ENCODE measurements around the gene PROSER3. TPM values are rescaled to one million over a fixed set of nuclear protein-coding genes. Genes with fewer than 3 reads are reported as not detected.

Gene PROSER3
- total and polyA plus RNA-seq, 9 of the 15 experiments (the other 6 are each of a cell fraction or from before 2014, with no cell fraction given): 1.0 to 39.5 (median 5.1) TPM

DNA sequence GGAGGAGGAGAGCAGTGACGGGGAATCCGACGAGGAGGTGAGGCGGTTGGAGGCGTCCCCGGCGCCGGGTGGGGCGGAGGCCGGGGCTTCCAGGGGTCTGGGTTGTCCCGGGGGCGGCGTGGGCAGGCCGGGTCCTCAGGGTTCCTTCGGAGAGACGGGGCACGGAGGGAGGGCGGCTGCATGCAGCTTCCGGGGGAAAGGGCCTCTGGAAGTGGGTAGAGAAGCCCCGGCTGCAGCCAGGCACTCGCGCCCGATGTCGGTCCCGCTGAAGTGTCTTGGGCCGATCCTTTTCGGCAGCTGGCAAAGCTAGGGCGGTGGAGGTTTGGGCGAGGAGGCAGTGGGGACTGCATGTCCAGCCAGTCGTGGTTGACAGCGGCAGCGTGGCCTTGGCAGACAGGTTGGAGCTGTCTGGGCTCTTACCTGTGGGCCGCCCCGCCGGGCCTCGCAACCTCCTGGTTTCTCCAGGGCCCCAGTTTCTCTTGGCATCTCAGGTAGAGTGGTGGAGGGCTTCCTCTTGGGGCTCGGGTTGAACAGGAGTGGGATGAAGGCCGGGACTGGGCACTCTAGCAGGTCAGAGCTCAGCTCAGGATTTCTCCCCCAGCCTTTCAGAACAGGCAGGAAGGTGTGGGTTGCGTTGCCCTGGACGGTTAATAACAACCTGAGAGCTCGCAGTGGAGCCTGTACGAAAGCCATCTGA is 39.5 kb upstream of the PROSER3 start (continued):
- TF ChIP-seq ZNF277 (CRISPR knock-in tag; IDR thresholded peaks at IDR 0.05; ENCODE audit: borderline replicate concordance) (no peak), ZFX (CRISPR knock-in tag; IDR thresholded peaks at IDR 0.05) (no peak), PRPF4 (IDR thresholded peaks at IDR 0.05; ENCODE audit: insufficient read depth, low read depth, low read length, poor library complexity, severe bottlenecking) (peak; percentile 38), WHSC1 (IDR thresholded peaks at IDR 0.05; ENCODE audit: low read length) (no peak), TGIF2 (CRISPR knock-in tag; IDR thresholded peaks at IDR 0.05) (no peak), ARID4B (CRISPR knock-in tag; IDR thresholded peaks at IDR 0.05) (peak; percentile 52; the same call in 1 of the 2 replicates), SMARCC2 (IDR thresholded peaks at IDR 0.05; ENCODE audit: low read depth) (no peak), E2F3 (CRISPR knock-in tag; IDR thresholded peaks at IDR 0.05) (no peak), GTF2A2 (tag; IDR thresholded peaks at IDR 0.05) (no peak), KDM2B (CRISPR knock-in tag; IDR thresholded peaks at IDR 0.05) (no peak), ZNF354B (CRISPR knock-in tag; IDR thresholded peaks at IDR 0.05) (no peak), ZNF134 (CRISPR knock-in tag; conservative IDR thresholded peaks at IDR 0.05) (no peak), ZNF384 (IDR thresholded peaks at IDR 0.05; ENCODE audit: low read depth, low read length) (no peak), ZNF263 (CRISPR knock-in tag; IDR thresholded peaks at IDR 0.05; ENCODE audit: borderline replicate concordance) (0 out of 2 replicates have a peak, but pooled peaks have one; percentile 27), USF1 (CRISPR knock-in tag; IDR thresholded peaks at IDR 0.05) (no peak), SIN3A (IDR thresholded peaks at IDR 0.05; ENCODE audit: borderline replicate concordance in 2 of 2, control insufficient read depth in 1 of 2, low read depth in 2 of 2, low read length in 2 of 2) (peak in 1 of 2 experiments; percentile 50; a peak in 1 of 4 replicates)
- TF ChIP-seq, protein P1, sequence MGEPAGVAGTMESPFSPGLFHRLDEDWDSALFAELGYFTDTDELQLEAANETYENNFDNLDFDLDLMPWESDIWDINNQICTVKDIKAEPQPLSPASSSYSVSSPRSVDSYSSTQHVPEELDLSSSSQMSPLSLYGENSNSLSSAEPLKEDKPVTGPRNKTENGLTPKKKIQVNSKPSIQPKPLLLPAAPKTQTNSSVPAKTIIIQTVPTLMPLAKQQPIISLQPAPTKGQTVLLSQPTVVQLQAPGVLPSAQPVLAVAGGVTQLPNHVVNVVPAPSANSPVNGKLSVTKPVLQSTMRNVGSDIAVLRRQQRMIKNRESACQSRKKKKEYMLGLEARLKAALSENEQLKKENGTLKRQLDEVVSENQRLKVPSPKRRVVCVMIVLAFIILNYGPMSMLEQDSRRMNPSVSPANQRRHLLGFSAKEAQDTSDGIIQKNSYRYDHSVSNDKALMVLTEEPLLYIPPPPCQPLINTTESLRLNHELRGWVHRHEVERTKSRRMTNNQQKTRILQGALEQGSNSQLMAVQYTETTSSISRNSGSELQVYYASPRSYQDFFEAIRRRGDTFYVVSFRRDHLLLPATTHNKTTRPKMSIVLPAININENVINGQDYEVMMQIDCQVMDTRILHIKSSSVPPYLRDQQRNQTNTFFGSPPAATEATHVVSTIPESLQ (CRISPR knock-in tag; IDR thresholded peaks at IDR 0.05): no peak
- TF ChIP-seq, protein P2, sequence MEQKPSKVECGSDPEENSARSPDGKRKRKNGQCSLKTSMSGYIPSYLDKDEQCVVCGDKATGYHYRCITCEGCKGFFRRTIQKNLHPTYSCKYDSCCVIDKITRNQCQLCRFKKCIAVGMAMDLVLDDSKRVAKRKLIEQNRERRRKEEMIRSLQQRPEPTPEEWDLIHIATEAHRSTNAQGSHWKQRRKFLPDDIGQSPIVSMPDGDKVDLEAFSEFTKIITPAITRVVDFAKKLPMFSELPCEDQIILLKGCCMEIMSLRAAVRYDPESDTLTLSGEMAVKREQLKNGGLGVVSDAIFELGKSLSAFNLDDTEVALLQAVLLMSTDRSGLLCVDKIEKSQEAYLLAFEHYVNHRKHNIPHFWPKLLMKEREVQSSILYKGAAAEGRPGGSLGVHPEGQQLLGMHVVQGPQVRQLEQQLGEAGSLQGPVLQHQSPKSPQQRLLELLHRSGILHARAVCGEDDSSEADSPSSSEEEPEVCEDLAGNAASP (IDR thresholded peaks at IDR 0.05): no peak

Measured in K562 (cell line).